ENCODE data around the gene TM6SF1.

TM6SF1 gene

DNA sequence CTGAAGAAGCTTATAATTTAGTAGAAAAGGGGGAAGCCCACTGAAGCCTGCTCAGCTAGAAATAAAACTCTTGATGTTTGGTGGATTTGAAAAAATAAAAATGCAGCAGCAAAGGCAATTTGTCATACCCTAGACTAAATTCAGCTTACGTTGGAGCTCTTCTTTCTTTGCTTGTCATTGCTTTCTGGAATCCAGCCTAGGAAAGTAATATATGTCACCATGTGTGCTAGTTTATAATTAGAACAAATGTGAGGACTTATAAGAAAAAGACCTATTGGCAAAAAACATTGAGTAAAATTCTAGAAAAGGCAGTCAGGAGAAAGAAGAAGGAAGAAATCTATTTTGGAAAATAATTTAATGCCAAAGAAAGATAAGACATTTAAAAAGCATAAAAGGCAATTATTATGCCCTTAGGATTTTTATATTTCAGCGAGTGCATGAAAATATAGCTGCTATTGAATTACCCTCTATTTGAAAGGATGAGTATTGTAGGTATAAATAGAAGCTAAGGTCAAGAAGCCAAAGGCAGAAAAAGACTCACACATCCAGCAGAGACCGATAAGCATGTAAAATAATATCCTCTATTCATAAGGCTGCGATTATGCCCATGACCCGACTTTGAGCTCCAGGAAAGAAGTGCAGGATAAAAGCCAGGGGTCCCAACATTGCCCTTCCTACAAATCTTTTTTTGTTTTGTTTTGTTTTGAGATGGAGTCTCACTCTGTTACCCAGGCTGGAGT lies 29.8 kb upstream of the TM6SF1 start:
- H3K27me3 ChIP-seq (ENCODE audit: control insufficient read depth in 3 of 3, insufficient read depth in 3 of 3, low read depth in 1 of 3, low read length in 3 of 3), result peaks cover 0 to 19% (median 0%) of the 10 kb centered on the region in 3 experiments
- no peak overlapping the region for H4K8ac ChIP-seq (ENCODE audit: low read depth, low read length)
- no peak overlapping the region for H3K27ac ChIP-seq (replicated peaks; ENCODE audit: low read length)

DNA sequence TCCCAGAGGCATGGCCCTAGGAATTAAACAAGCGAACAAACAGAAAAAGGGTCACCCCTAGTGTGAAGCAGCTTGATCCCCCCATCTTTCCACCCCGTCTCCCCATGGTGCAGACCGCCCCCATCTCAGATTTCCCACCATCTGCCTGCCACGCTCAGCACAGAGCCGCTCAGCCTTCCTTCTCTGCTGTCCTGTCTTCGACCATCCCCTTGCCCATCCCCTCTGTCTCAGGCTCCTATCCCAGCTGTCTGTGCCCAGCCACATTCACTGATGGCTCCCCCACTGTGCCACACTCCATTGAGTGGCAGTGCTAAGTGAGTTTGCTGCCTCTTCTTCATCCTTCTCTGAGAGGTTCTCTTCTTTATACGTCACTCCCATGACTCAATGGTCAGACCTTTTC lies 28.7 kb upstream of the TM6SF1 start:
- no CpG with 5 or more reads among the region's 7 CpGs for WGBS, 2 donors (ENCODE audit: extremely low coverage in 2 of 2, insufficient read length in 2 of 2, insufficient replicate concordance in 1 of 2)
- H3K4me1 ChIP-seq (ENCODE audit: control insufficient read depth in 2 of 2, insufficient read depth in 1 of 2, low read depth in 1 of 2, low read length in 2 of 2), result no peaks in the 10 kb centered on the region
- no peaks in the 10 kb centered on the region for H3K36me3 ChIP-seq (replicated peaks in 1 of 2; ENCODE audit: control insufficient read depth in 2 of 2, insufficient read depth in 2 of 2, low read length in 2 of 2)
- no peak overlapping the region for H2BK5ac ChIP-seq (ENCODE audit: low read length)
- no peak overlapping the region for H2AK5ac ChIP-seq (ENCODE audit: low read depth, low read length)
- no peak overlapping the region for H3K27ac ChIP-seq (replicated peaks; ENCODE audit: low read length)
- H3K18ac ChIP-seq (ENCODE audit: low read length), result peak overlapping the region; percentile 28
- no peak overlapping the region for H3K9ac ChIP-seq (ENCODE audit: low read depth, low read length, poor library complexity)
- peak overlapping the region; percentile 85 for H3K23ac ChIP-seq (ENCODE audit: low read depth, low read length, poor library complexity)
- H4K91ac ChIP-seq (ENCODE audit: low read depth, low read length, poor library complexity), result no peak overlapping the region
- H3K4me2 ChIP-seq (ENCODE audit: insufficient read depth, low read length, poor library complexity, severe bottlenecking), result no peak overlapping the region
- H3K9me3 ChIP-seq (replicated peaks in 1 of 2; ENCODE audit: control insufficient read depth in 2 of 2, insufficient read depth in 1 of 2, low read depth in 1 of 2, low read length in 2 of 2), result peaks cover 2 to 4% of the 10 kb centered on the region in 2 donors
- H3K14ac ChIP-seq (ENCODE audit: low read length), result peak overlapping the region; percentile 82
- no peaks in the 10 kb centered on the region for H3K79me1 ChIP-seq (ENCODE audit: low read depth, low read length)
- no peak overlapping the region for H2BK120ac ChIP-seq (ENCODE audit: low read depth, low read length)
- H2AFZ ChIP-seq (ENCODE audit: low read length), result no peak overlapping the region
- peak overlapping the region; percentile 22 for H2BK12ac ChIP-seq (ENCODE audit: low read length)
- peak overlapping the region; percentile 65 for H4K8ac ChIP-seq (ENCODE audit: low read depth, low read length)
- H3K4ac ChIP-seq (ENCODE audit: low read length), result no peak overlapping the region
- H3K27me3 ChIP-seq (ENCODE audit: control insufficient read depth in 3 of 3, insufficient read depth in 3 of 3, low read depth in 1 of 3, low read length in 3 of 3), result peaks cover 0 to 19% (median 0%) of the 10 kb centered on the region in 3 experiments
- no peak overlapping the region for H2BK15ac ChIP-seq (ENCODE audit: low read length)
- H3K4me3 ChIP-seq (ENCODE audit: low read length in 2 of 2), result no peak overlapping the region
- no peak for DNase-seq (ENCODE audit: low spot score)

More for the DNA sequence above, 29.8 kb upstream of the TM6SF1 start:
- Histone ChIP-seq H3K79me1 (ENCODE audit: low read depth, low read length) (no peaks in the 10 kb centered on the region), H3K9me3 (replicated peaks in 1 of 2; ENCODE audit: control insufficient read depth in 2 of 2, insufficient read depth in 1 of 2, low read depth in 1 of 2, low read length in 2 of 2) (peaks cover 4% of the 10 kb centered on the region in 2 donors), H2BK12ac (ENCODE audit: low read length) (no peak overlapping the region), H4K91ac (ENCODE audit: low read depth, low read length, poor library complexity) (no peak overlapping the region), H3K4me3 (ENCODE audit: low read length in 2 of 2) (no peak overlapping the region), H2BK5ac (ENCODE audit: low read length) (no peak overlapping the region), H2BK120ac (ENCODE audit: low read depth, low read length) (no peak overlapping the region), H3K14ac (ENCODE audit: low read length) (no peak overlapping the region), H3K4ac (ENCODE audit: low read length) (no peak overlapping the region), H2AFZ (ENCODE audit: low read length) (no peak overlapping the region), H3K23ac (ENCODE audit: low read depth, low read length, poor library complexity) (no peak overlapping the region), H3K4me1 (ENCODE audit: control insufficient read depth in 2 of 2, insufficient read depth in 1 of 2, low read depth in 1 of 2, low read length in 2 of 2) (no peaks in the 10 kb centered on the region), H3K36me3 (replicated peaks in 1 of 2; ENCODE audit: control insufficient read depth in 2 of 2, insufficient read depth in 2 of 2, low read length in 2 of 2) (no peaks in the 10 kb centered on the region), H3K18ac (ENCODE audit: low read length) (no peak overlapping the region), H3K9ac (ENCODE audit: low read depth, low read length, poor library complexity) (no peak overlapping the region), H3K4me2 (ENCODE audit: insufficient read depth, low read length, poor library complexity, severe bottlenecking) (no peak overlapping the region), H2AK5ac (ENCODE audit: low read depth, low read length) (no peak overlapping the region), H2BK15ac (ENCODE audit: low read length) (no peak overlapping the region)
- no peak for DNase-seq (ENCODE audit: low spot score)
- WGBS, 2 donors (ENCODE audit: extremely low coverage in 2 of 2, insufficient read length in 2 of 2, insufficient replicate concordance in 1 of 2), result no CpG with 5 or more reads among the region's 5 CpGs

DNA sequence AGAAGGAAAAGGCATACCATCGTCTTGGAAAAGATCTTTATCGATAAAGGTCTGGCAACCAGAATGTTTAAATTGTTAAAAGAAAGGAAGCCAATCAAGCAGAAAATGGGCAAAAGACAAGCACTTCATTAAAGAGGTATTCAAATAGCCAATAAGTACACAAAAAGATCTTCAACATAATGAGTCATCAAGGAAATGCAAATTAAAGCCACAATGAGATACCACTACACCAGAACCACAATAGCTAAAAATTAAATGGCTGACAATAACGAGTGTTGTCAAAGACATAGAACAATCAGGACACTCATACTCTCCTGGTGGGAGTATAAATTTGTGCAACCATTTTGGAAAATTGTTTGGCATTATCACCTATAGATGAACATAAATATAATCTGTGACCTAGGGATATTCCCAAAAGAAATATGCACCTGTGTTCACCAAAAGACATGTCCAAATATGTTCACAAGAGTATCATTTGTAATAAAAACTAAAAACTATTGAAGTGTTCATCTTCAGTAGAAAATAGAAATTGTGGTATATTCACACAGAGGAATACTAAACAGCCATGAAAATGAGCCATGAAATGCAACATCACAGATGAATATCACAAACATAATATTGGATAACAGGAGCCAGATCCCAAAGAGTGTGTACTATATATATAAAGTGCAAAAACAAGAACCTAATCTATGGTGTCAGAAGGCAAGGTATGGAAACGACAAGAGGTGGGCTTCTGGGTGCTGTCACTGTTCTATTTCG lies 26.0 kb upstream of the TM6SF1 start:
- H2BK12ac ChIP-seq (ENCODE audit: low read length), result no peak overlapping the region
- no peak overlapping the region for H3K4me2 ChIP-seq (ENCODE audit: insufficient read depth, low read length, poor library complexity, severe bottlenecking)
- no peak overlapping the region for H3K23ac ChIP-seq (ENCODE audit: low read depth, low read length, poor library complexity)
- no peak overlapping the region for H3K9ac ChIP-seq (ENCODE audit: low read depth, low read length, poor library complexity)
- no peak overlapping the region for H2AK5ac ChIP-seq (ENCODE audit: low read depth, low read length)
- H3K9me3 ChIP-seq (replicated peaks in 1 of 2; ENCODE audit: control insufficient read depth in 2 of 2, insufficient read depth in 1 of 2, low read depth in 1 of 2, low read length in 2 of 2), result no peaks in the 10 kb centered on the region
- no peak overlapping the region for H4K8ac ChIP-seq (ENCODE audit: low read depth, low read length)
- peaks cover 0 to 19% (median 0%) of the 10 kb centered on the region in 3 experiments for H3K27me3 ChIP-seq (ENCODE audit: control insufficient read depth in 3 of 3, insufficient read depth in 3 of 3, low read depth in 1 of 3, low read length in 3 of 3)
- no peak overlapping the region for H2BK15ac ChIP-seq (ENCODE audit: low read length)
- no peaks in the 10 kb centered on the region for H3K79me1 ChIP-seq (ENCODE audit: low read depth, low read length)
- H3K27ac ChIP-seq (replicated peaks; ENCODE audit: low read length), result no peak overlapping the region
- no peak overlapping the region for H2BK5ac ChIP-seq (ENCODE audit: low read length)
- no peak overlapping the region for H3K4me3 ChIP-seq (ENCODE audit: low read length in 2 of 2)
- no peak overlapping the region for H3K14ac ChIP-seq (ENCODE audit: low read length)
- no peak overlapping the region for H2BK120ac ChIP-seq (ENCODE audit: low read depth, low read length)
- H3K4me1 ChIP-seq (ENCODE audit: control insufficient read depth in 2 of 2, insufficient read depth in 1 of 2, low read depth in 1 of 2, low read length in 2 of 2), result no peaks in the 10 kb centered on the region
- DNase-seq (ENCODE audit: low spot score), result no peak
- H2AFZ ChIP-seq (ENCODE audit: low read length), result no peak overlapping the region
- no peak overlapping the region for H3K4ac ChIP-seq (ENCODE audit: low read length)
- H3K36me3 ChIP-seq (replicated peaks in 1 of 2; ENCODE audit: control insufficient read depth in 2 of 2, insufficient read depth in 2 of 2, low read length in 2 of 2), result no peaks in the 10 kb centered on the region
- no peak overlapping the region for H3K18ac ChIP-seq (ENCODE audit: low read length)
- no peak overlapping the region for H4K91ac ChIP-seq (ENCODE audit: low read depth, low read length, poor library complexity)
- no CpG with 5 or more reads among the region's 5 CpGs for WGBS, 2 donors (ENCODE audit: extremely low coverage in 2 of 2, insufficient read length in 2 of 2, insufficient replicate concordance in 1 of 2)

DNA sequence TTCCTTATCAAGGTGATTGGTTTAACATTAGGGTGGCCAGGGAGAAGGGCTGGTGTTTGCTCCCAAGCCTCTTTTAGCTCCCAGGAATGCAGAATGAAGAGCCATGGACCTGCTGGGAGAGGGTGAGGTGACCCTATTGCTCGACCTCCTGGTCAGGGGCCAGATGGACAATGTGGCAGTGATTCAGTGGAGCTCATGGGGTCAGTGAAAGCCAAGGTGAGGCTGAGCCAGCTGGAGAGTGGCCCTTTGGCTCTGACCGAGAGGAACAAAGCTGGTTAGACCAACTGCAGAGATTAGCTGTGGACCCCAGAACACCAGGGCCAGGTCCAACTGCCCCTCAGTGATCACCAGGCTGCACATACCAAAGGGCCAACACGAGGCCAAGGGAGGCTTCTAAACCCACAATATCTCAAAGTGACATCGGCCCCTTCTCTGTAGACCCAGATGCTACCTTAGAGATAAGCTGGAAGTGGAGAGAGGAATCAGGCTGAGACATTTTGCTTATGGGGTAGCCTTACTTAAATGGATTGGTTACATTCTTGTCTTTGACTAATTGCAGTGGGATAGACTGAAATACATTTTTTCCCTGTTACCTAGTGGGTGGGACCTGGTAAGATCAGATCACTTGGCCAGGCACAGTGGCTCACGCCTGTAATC lies 24.6 kb upstream of the TM6SF1 start:
- no peak overlapping the region for H3K27ac ChIP-seq (replicated peaks; ENCODE audit: low read length)
- H3K79me1 ChIP-seq (ENCODE audit: low read depth, low read length), result no peaks in the 10 kb centered on the region
- no peaks in the 10 kb centered on the region for H3K36me3 ChIP-seq (replicated peaks in 1 of 2; ENCODE audit: control insufficient read depth in 2 of 2, insufficient read depth in 2 of 2, low read length in 2 of 2)
- no peak overlapping the region for H2BK15ac ChIP-seq (ENCODE audit: low read length)
- no peaks in the 10 kb centered on the region for H3K9me3 ChIP-seq (replicated peaks in 1 of 2; ENCODE audit: control insufficient read depth in 2 of 2, insufficient read depth in 1 of 2, low read depth in 1 of 2, low read length in 2 of 2)
- H4K8ac ChIP-seq (ENCODE audit: low read depth, low read length), result no peak overlapping the region
- no CpG with 5 or more reads among the region's 5 CpGs for WGBS, 2 donors (ENCODE audit: extremely low coverage in 2 of 2, insufficient read length in 2 of 2, insufficient replicate concordance in 1 of 2)
- H2BK12ac ChIP-seq (ENCODE audit: low read length), result no peak overlapping the region
- H3K14ac ChIP-seq (ENCODE audit: low read length), result no peak overlapping the region
- no peak overlapping the region for H2BK120ac ChIP-seq (ENCODE audit: low read depth, low read length)
- no peak for DNase-seq (ENCODE audit: low spot score)
- H3K4me2 ChIP-seq (ENCODE audit: insufficient read depth, low read length, poor library complexity, severe bottlenecking), result no peak overlapping the region
- H3K4ac ChIP-seq (ENCODE audit: low read length), result no peak overlapping the region
- peaks cover 0 to 11% (median 0%) of the 10 kb centered on the region in 3 experiments for H3K27me3 ChIP-seq (ENCODE audit: control insufficient read depth in 3 of 3, insufficient read depth in 3 of 3, low read depth in 1 of 3, low read length in 3 of 3)
- H2AFZ ChIP-seq (ENCODE audit: low read length), result no peak overlapping the region
- peak overlapping the region; percentile 82 for H2BK5ac ChIP-seq (ENCODE audit: low read length)
- no peak overlapping the region for H3K4me3 ChIP-seq (ENCODE audit: low read length in 2 of 2)
- H3K4me1 ChIP-seq (ENCODE audit: control insufficient read depth in 2 of 2, insufficient read depth in 1 of 2, low read depth in 1 of 2, low read length in 2 of 2), result no peaks in the 10 kb centered on the region
- H3K23ac ChIP-seq (ENCODE audit: low read depth, low read length, poor library complexity), result no peak overlapping the region
- H3K9ac ChIP-seq (ENCODE audit: low read depth, low read length, poor library complexity), result no peak overlapping the region
- H4K91ac ChIP-seq (ENCODE audit: low read depth, low read length, poor library complexity), result no peak overlapping the region
- no peak overlapping the region for H3K18ac ChIP-seq (ENCODE audit: low read length)
- peak overlapping the region; percentile 63 for H2AK5ac ChIP-seq (ENCODE audit: low read depth, low read length)
